ENCODE results near the gene KATNB1.

KATNB1 gene

GRCh38 chr16:57704905-57705852 is 30.4 kb upstream of the KATNB1 start:
- TF ChIP-seq FOXK2 (IDR thresholded peaks at IDR 0.05) = no peak
- TF ChIP-seq L3MBTL2 (conservative IDR thresholded peaks at IDR 0.05) = no peak
- TF ChIP-seq SP1 (IDR thresholded peaks at IDR 0.05) = no peak
- no peak for TF ChIP-seq SUZ12 (IDR thresholded peaks at IDR 0.05)
- no peak for TF ChIP-seq FOXA1 (IDR thresholded peaks at IDR 0.05)
- TF ChIP-seq TARDBP (IDR thresholded peaks at IDR 0.05) = no peak
- TF ChIP-seq PKNOX1 (IDR thresholded peaks at IDR 0.05) = no peak
- no peak for TF ChIP-seq HDGF (IDR thresholded peaks at IDR 0.05; ENCODE audit: borderline replicate concordance)
- TF ChIP-seq BHLHE40 (IDR thresholded peaks at IDR 0.05; ENCODE audit: borderline replicate concordance) = no peak
- TF ChIP-seq ZNF384 (IDR thresholded peaks at IDR 0.05) = no peak
- TF ChIP-seq LEF1 (IDR thresholded peaks at IDR 0.05; ENCODE audit: borderline replicate concordance) = no peak
- no peak for TF ChIP-seq CTBP1 (IDR thresholded peaks at IDR 0.05; ENCODE audit: borderline replicate concordance)
- TF ChIP-seq ARNT (IDR thresholded peaks at IDR 0.05) = no peak
- ChIA-PET POLR2A (no interaction called here), CTCF (no interaction called here)
- DNase-seq (ENCODE audit: extremely low spot score) = no peak

GRCh38 chr16:57706717-57707116 is 28.9 kb upstream of the KATNB1 start:
- no peak for DNase-seq (ENCODE audit: extremely low spot score)
- ChIA-PET CTCF (no interaction called here), POLR2A (no interaction called here)
- TF ChIP-seq FOXM1 (IDR thresholded peaks at IDR 0.05; ENCODE audit: borderline replicate concordance) (no peak), BHLHE40 (IDR thresholded peaks at IDR 0.05; ENCODE audit: borderline replicate concordance) (no peak), ARNT (IDR thresholded peaks at IDR 0.05) (no peak), FOXK2 (IDR thresholded peaks at IDR 0.05) (no peak), TARDBP (IDR thresholded peaks at IDR 0.05) (no peak), L3MBTL2 (conservative IDR thresholded peaks at IDR 0.05) (no peak)

- no peak for DNase-seq (ENCODE audit: extremely low spot score)
- ChIA-PET POLR2A (no interaction called here), CTCF (no interaction called here)
- no peak for TF ChIP-seq ARNT (IDR thresholded peaks at IDR 0.05)
- no peak for TF ChIP-seq TARDBP (IDR thresholded peaks at IDR 0.05)
- no peak for TF ChIP-seq HDGF (IDR thresholded peaks at IDR 0.05; ENCODE audit: borderline replicate concordance)
- TF ChIP-seq ELF4 (IDR thresholded peaks at IDR 0.05) = no peak
- no peak for TF ChIP-seq NFRKB (IDR thresholded peaks at IDR 0.05)
- no peak for TF ChIP-seq SUZ12 (IDR thresholded peaks at IDR 0.05)
- TF ChIP-seq ZNF384 (IDR thresholded peaks at IDR 0.05) = no peak
- no peak for TF ChIP-seq LEF1 (IDR thresholded peaks at IDR 0.05; ENCODE audit: borderline replicate concordance)
- no peak for TF ChIP-seq FOXK2 (IDR thresholded peaks at IDR 0.05)
- TF ChIP-seq FOXA1 (IDR thresholded peaks at IDR 0.05) = no peak
- no peak for TF ChIP-seq SP1 (IDR thresholded peaks at IDR 0.05)
- TF ChIP-seq L3MBTL2 (conservative IDR thresholded peaks at IDR 0.05) = no peak
- TF ChIP-seq CTBP1 (IDR thresholded peaks at IDR 0.05; ENCODE audit: borderline replicate concordance) = no peak
- no peak for TF ChIP-seq BHLHE40 (IDR thresholded peaks at IDR 0.05; ENCODE audit: borderline replicate concordance)
- no peak for TF ChIP-seq FOXM1 (IDR thresholded peaks at IDR 0.05; ENCODE audit: borderline replicate concordance)
- TF ChIP-seq PKNOX1 (IDR thresholded peaks at IDR 0.05) = no peak
These were observed 28.2 kb upstream of the KATNB1 start for GRCh38 chr16:57707331-57707730.

- no peak for DNase-seq (ENCODE audit: extremely low spot score)
- POLR2A ChIA-PET = no interaction called here
- TF ChIP-seq L3MBTL2 (conservative IDR thresholded peaks at IDR 0.05) (no peak), FOXA1 (IDR thresholded peaks at IDR 0.05) (no peak), FOXK2 (IDR thresholded peaks at IDR 0.05) (no peak), NFRKB (IDR thresholded peaks at IDR 0.05) (no peak), LEF1 (IDR thresholded peaks at IDR 0.05; ENCODE audit: borderline replicate concordance) (no peak), ARNT (IDR thresholded peaks at IDR 0.05) (no peak), CTBP1 (IDR thresholded peaks at IDR 0.05; ENCODE audit: borderline replicate concordance) (no peak), PKNOX1 (IDR thresholded peaks at IDR 0.05) (no peak), ZNF384 (IDR thresholded peaks at IDR 0.05) (no peak), ELF4 (IDR thresholded peaks at IDR 0.05) (no peak), FOXM1 (IDR thresholded peaks at IDR 0.05; ENCODE audit: borderline replicate concordance) (no peak), BHLHE40 (IDR thresholded peaks at IDR 0.05; ENCODE audit: borderline replicate concordance) (no peak), SP1 (IDR thresholded peaks at IDR 0.05) (no peak), SUZ12 (IDR thresholded peaks at IDR 0.05) (no peak), TARDBP (IDR thresholded peaks at IDR 0.05) (no peak), HDGF (IDR thresholded peaks at IDR 0.05; ENCODE audit: borderline replicate concordance) (no peak)
- CTCF ChIA-PET = no interaction called here
These were observed 27.4 kb upstream of the KATNB1 start for GRCh38 chr16:57708168-57708567.

- DNase-seq (ENCODE audit: extremely low spot score) = no peak
- no peak for TF ChIP-seq L3MBTL2 (conservative IDR thresholded peaks at IDR 0.05)
- no peak for TF ChIP-seq FOXM1 (IDR thresholded peaks at IDR 0.05; ENCODE audit: borderline replicate concordance)
- TF ChIP-seq TARDBP (IDR thresholded peaks at IDR 0.05) = no peak
- no peak for TF ChIP-seq NFRKB (IDR thresholded peaks at IDR 0.05)
- no peak for TF ChIP-seq SP1 (IDR thresholded peaks at IDR 0.05)
- TF ChIP-seq LEF1 (IDR thresholded peaks at IDR 0.05; ENCODE audit: borderline replicate concordance) = no peak
- no peak for TF ChIP-seq ELF4 (IDR thresholded peaks at IDR 0.05)
- TF ChIP-seq SUZ12 (IDR thresholded peaks at IDR 0.05) = no peak
- TF ChIP-seq HDGF (IDR thresholded peaks at IDR 0.05; ENCODE audit: borderline replicate concordance) = no peak
- TF ChIP-seq ARNT (IDR thresholded peaks at IDR 0.05) = no peak
- no peak for TF ChIP-seq FOXK2 (IDR thresholded peaks at IDR 0.05)
- ChIA-PET CTCF (no interaction called here), POLR2A (no interaction called here)
These were observed 25.9 kb upstream of the KATNB1 start for GRCh38 chr16:57709663-57710062.

All from HEK293T (cell line).